Sigmoid colon (tissue), 4 donors: ENCODE results near the gene RNF182.

Source experiments
- CTCF ChIP-seq, 4 experiments: fragments of 450-650 bp in 3 of 4; fragments of 200-600 bp in 1 of 4; IDR thresholded peaks; one replicate each; pipeline ENCODE4 v1.5.1; 2016 to 2019; ENCODE audit warnings: antibody characterized with exemption in 4 of 4, mild to moderate bottlenecking in 3 of 4, moderate library complexity in 2 of 4
- EP300 ChIP-seq, 4 donors: sonication (generic); formaldehyde crosslinking; IDR thresholded peaks; one replicate each; pipeline ENCODE4 v1.6.1; 2017; ENCODE audit warnings: antibody characterized with exemption in 4 of 4
- POLR2A ChIP-seq, 2 donors: fragments of 450-650 bp; IDR thresholded peaks; one replicate each; pipeline ENCODE4 v1.6.1; 2016; ENCODE audit warnings: antibody characterized with exemption in 2 of 2, mild to moderate bottlenecking in 2 of 2, moderate library complexity in 2 of 2
- POLR2AphosphoS5 ChIP-seq, 4 donors: sonication (generic); formaldehyde crosslinking; IDR thresholded peaks; one replicate each; pipeline ENCODE4 v1.6.1; 2017; ENCODE audit warnings: antibody characterized with exemption in 4 of 4

GRCh38 chr6:14004258-14004657 is 79.5 kb downstream of the RNF182 start:
- no peak for TF ChIP-seq CTCF (IDR thresholded peaks at IDR 0.05)
- TF ChIP-seq POLR2AphosphoS5 (IDR thresholded peaks at IDR 0.05): no peak
- no peak for TF ChIP-seq POLR2A (IDR thresholded peaks at IDR 0.05)
- no peak for TF ChIP-seq EP300 (IDR thresholded peaks at IDR 0.05)
